K562 (cell line): ENCODE measurements around the gene WDR81. TPM values are rescaled to one million over a fixed set of nuclear protein-coding genes. Genes with fewer than 3 reads are reported as not detected.
A peak's percentile ranks its signal among the peaks of the same experiment; 100 is the strongest.

Experiments used
- ATAC-seq: fragments of 200-7000 bp; cut with Tn5 transposase; 3 replicates; pipeline ENCODE4 v1.9.1; 2020; ENCODE audit warnings: moderate library complexity
- BruUV-seq: library from RNA; stranded (reverse); fragments of 400-500 nt; replicated peaks from 2 replicates; lab custom pipeline; 2021; lab: Mats Ljungman, UMichigan
- CTCF ChIA-PET: fragments of 300-600 bp; formaldehyde crosslinking; extraction: SDS; loops from one replicate; lab custom pipeline; 2021; ENCODE audit warnings: low intra/inter-chr PET ratio; lab: Yijun Ruan, JAX
- POLR2A ChIA-PET: fragments of 300-600, 350-650 bp; sonication (Branson Sonifier 250); formaldehyde crosslinking; extraction: SDS; loops from one replicate; lab custom pipeline; 2021; ENCODE audit warnings: antibody characterized with exemption, inconsistent platforms; lab: Yijun Ruan, JAX
- DNase-seq, 4 experiments: peaks; one replicate each; pipeline versions ENCODE4 v3.0.0 to v3.0.0-alpha.2; 2011 to 2018; ENCODE audit warnings: low spot score in 3 of 4, mixed read lengths in 3 of 4; ENCODE audit errors: extremely low read depth in 1 of 4
- FAIRE-seq: peaks from 2 replicates; lab custom pipeline; 2011; peaks lifted over from hg19 to GRCh38; lab: Jason Lieb, UNC
- H2AFZ ChIP-seq: 2 replicates; pipeline ENCODE4 v1.6.0; 2011; ENCODE audit warnings: low read depth, low read length, control low read depth, inconsistent platforms
- H3K27ac ChIP-seq: fragments of 200-600 bp; 3 replicates; pipeline ENCODE4 v1.8.0; 2011; ENCODE audit warnings: low read depth, mild to moderate bottlenecking, control low read depth, inconsistent platforms, low read length, moderate library complexity, mixed read lengths; ENCODE audit errors: extremely low read depth
- H3K27me3 ChIP-seq, 2 experiments: fragments of 300-600 bp in 1 of 2; 2 replicates in 1 of 2; 3 replicates in 1 of 2; pipeline versions ENCODE4 v1.6.0 to v1.8.0; 2011; ENCODE audit warnings: inconsistent platforms in 2 of 2, low read length in 2 of 2, mild to moderate bottlenecking in 1 of 2, mixed read lengths in 1 of 2, moderate library complexity in 1 of 2; ENCODE audit not compliant: control insufficient read depth in 2 of 2, insufficient read depth in 2 of 2
- H3K36me3 ChIP-seq: fragments of 300-600 bp; 3 replicates; pipeline ENCODE4 v1.8.0; 2011; ENCODE audit warnings: mild to moderate bottlenecking, low read length, inconsistent platforms; ENCODE audit not compliant: control insufficient read depth, insufficient read depth
- H3K4me1 ChIP-seq, 2 experiments: fragments of 200-600 bp in 1 of 2; replicated peaks in 1 of 2; 2 replicates in 1 of 2; 3 replicates in 1 of 2; pipeline versions ENCODE4 v1.5.1 to v1.8.0; 2011; ENCODE audit warnings: inconsistent platforms in 2 of 2, low read length in 2 of 2, mild to moderate bottlenecking in 1 of 2, mixed read lengths in 1 of 2, moderate library complexity in 1 of 2; ENCODE audit not compliant: control insufficient read depth in 2 of 2, insufficient read depth in 2 of 2
- H3K4me2 ChIP-seq: 2 replicates; pipeline ENCODE4 v1.6.1; 2011; ENCODE audit warnings: low read length, control low read depth, inconsistent platforms, mixed read lengths; ENCODE audit not compliant: insufficient read depth
- H3K4me3 ChIP-seq: fragments of 200-600 bp; sonication (generic), shearing (Covaris generic); 2 replicates; pipeline ENCODE4 v1.5.1; 2016; ENCODE audit warnings: control low read depth, inconsistent platforms
- H3K79me2 ChIP-seq: fragments of 200-600 bp; 3 replicates; pipeline ENCODE4 v1.8.0; 2011; ENCODE audit warnings: low read length, inconsistent platforms; ENCODE audit not compliant: control insufficient read depth, insufficient read depth
- H3K9ac ChIP-seq, 2 experiments: 2 replicates each; pipeline versions ENCODE4 v1.6.0 to v1.6.1; 2011; ENCODE audit warnings: low read depth in 2 of 2, low read length in 2 of 2, control low read depth in 1 of 2, inconsistent platforms in 1 of 2, mild to moderate bottlenecking in 1 of 2, mixed read lengths in 1 of 2; ENCODE audit not compliant: insufficient read depth in 1 of 2
- H3K9me1 ChIP-seq: one replicate; pipeline ENCODE4 v1.6.0; 2011; ENCODE audit warnings: inconsistent platforms, mild to moderate bottlenecking, low read length, moderate library complexity; ENCODE audit not compliant: control insufficient read depth, insufficient read depth
- H3K9me3 ChIP-seq: replicated peaks from 2 replicates; pipeline ENCODE4 v1.5.1; 2011; ENCODE audit warnings: low read depth, low read length, inconsistent platforms; ENCODE audit not compliant: control insufficient read depth, insufficient read depth
- H4K20me1 ChIP-seq: replicated peaks from 2 replicates; pipeline ENCODE4 v1.6.1; 2011; ENCODE audit warnings: low read length, inconsistent platforms, mixed read lengths; ENCODE audit not compliant: control insufficient read depth, insufficient read depth
- FOXP1 ChIP-seq: sonication (generic); formaldehyde crosslinking; IDR thresholded peaks from 2 replicates; pipeline ENCODE4 v1.8.0; 2022; ENCODE audit warnings: mild to moderate bottlenecking, missing genetic modification reagents
- GABPA ChIP-seq: fragments of 200-800 bp; sonication (Bioruptor generic); conservative IDR thresholded peaks from 2 replicates; pipeline ENCODE4 v1.6.1; 2016; ENCODE audit warnings: low read depth, missing genetic modification characterization, missing compliant biosample characterization
- HMG20B ChIP-seq: fragments of 250-450 bp; sonication (Bioruptor Pico); IDR thresholded peaks from 2 replicates; pipeline ENCODE4 v1.5.0; 2021; ENCODE audit warnings: mild to moderate bottlenecking
- RAD21 ChIP-seq, 2 experiments: fragments of 250-450 bp in 1 of 2; fragments of 450-650 bp in 1 of 2; sonication (Bioruptor Pico) in 1 of 2; formaldehyde crosslinking in 1 of 2; IDR thresholded peaks in 1 of 2; conservative IDR thresholded peaks in 1 of 2; 2 replicates each; pipeline versions ENCODE4 v1.4.0 to v1.8.0; 2020 to 2022; ENCODE audit warnings: mild to moderate bottlenecking in 2 of 2, moderate library complexity in 1 of 2
- ZFP30 ChIP-seq: fragments of 250-450 bp; sonication (Bioruptor Pico); IDR thresholded peaks from 2 replicates; pipeline ENCODE4 v1.8.0; 2022; ENCODE audit warnings: moderate library complexity, mild to moderate bottlenecking, inconsistent platforms, borderline replicate concordance
- ZNF41 ChIP-seq: fragments of 250-450 bp; sonication (Bioruptor Pico); conservative IDR thresholded peaks from 2 replicates; pipeline ENCODE4 v1.4.0; 2020; ENCODE audit warnings: mild to moderate bottlenecking
- ZNF766 ChIP-seq: fragments of 200-800 bp; sonication (Bioruptor generic); conservative IDR thresholded peaks from 2 replicates; pipeline ENCODE4 v1.6.1; 2016; ENCODE audit warnings: missing genetic modification characterization, missing compliant biosample characterization
- WGBS: fragments of 100-300 bp; shearing (Covaris generic); methylation state at CpG from one replicate; pipeline ENCODE4 v1.1.6; 2016; ENCODE audit warnings: low coverage, mixed read lengths; ENCODE audit not compliant: insufficient coverage; ENCODE audit errors: missing lambda C conversion rate; 5-methylcytosine and 5-hydroxymethylcytosine counted together
- in situ Hi-C: fragments of 300-500 bp; cut with MboI; formaldehyde crosslinking; loops from 4 replicates; pipeline ENCODE4 v1.15.0; 2018; ENCODE audit warnings: inconsistent platforms, mixed read lengths
- intact Hi-C: fragments of 100-400 bp; cut with micrococcal nuclease; formaldehyde crosslinking; loops from 2 replicates; pipeline ENCODE4 v1.14.2; 2022
- polyA plus RNA-seq, 8 experiments: library from polyadenylated mRNA; depleted of rRNA in 4 of 8; stranded (reverse) in 5 of 8; unstranded in 3 of 8; fragments of >200 nt; fragmentation: Nextera tagmentation in 2 of 8; fragmentation: Illumina TruSeq in 1 of 8; extraction: Ambion mirVana in 2 of 8; extraction: Trizol in 1 of 8; gene quantifications; 2 replicates each; pipeline versions ENCODE4 v1.2.1 to v1.2.3, GENCODE V29; 2011 to 2014; ENCODE audit warnings: inconsistent platforms in 1 of 8, missing spikeins in 1 of 8
- total RNA-seq, 7 experiments: library from RNA; depleted of rRNA in 6 of 7; stranded (reverse); fragments of >200 nt in 6 of 7; fragmentation: Illumina TruSeq in 2 of 7; extraction: Trizol in 2 of 7; gene quantifications; 2 replicates each; pipeline versions ENCODE4 v1.2.1 to v1.2.3, GENCODE V29; 2011 to 2021; ENCODE audit warnings: low replicate concordance in 1 of 7
- TF ChIP-seq, protein P1 (sequence below), 3 experiments: IDR thresholded peaks in 2 of 3; conservative IDR thresholded peaks in 1 of 3; 2 replicates each; pipeline ENCODE4 v1.5.1; 2011 to 2012; ENCODE audit warnings: low read length in 3 of 3, mild to moderate bottlenecking in 3 of 3, control low read depth in 2 of 3, improper control_type of control experiment in 1 of 3, inconsistent platforms in 1 of 3, low read depth in 1 of 3, mixed read lengths in 1 of 3, moderate library complexity in 1 of 3; ENCODE audit not compliant: insufficient read depth in 2 of 3
- TF ChIP-seq, protein P2 (sequence below), 2 experiments: fragments of 450-650 bp; formaldehyde crosslinking in 1 of 2; IDR thresholded peaks; 2 replicates each; pipeline versions ENCODE4 v1.4.0 to v1.6.1; 2014 to 2020; ENCODE audit warnings: mild to moderate bottlenecking in 2 of 2, borderline replicate concordance in 1 of 2, low read depth in 1 of 2

The WDR81 gene
- total and polyA plus RNA-seq, 9 of the 15 experiments (the other 6 are each of a cell fraction or from before 2014, with no cell fraction given), result 0.01 to 17.1 (median 3.3) TPM

GRCh38 chr17:1783834-1784611, 59.5 kb downstream of the WDR81 start:
- POLR2A ChIA-PET, result interaction anchor here (0.6 to 1.0 kb wide), 5 partner anchors 14 to 101 kb away, joined by 3 to 4 read pairs (median 3); no protein-coding TSS in a partner anchor
- no peaks in the 10 kb centered on the region for H3K9me1 ChIP-seq
- H3K4me3 ChIP-seq, result no peak overlapping the region
- in situ Hi-C loops, result no loop called here
- peaks cover 5 to 8% of the 10 kb centered on the region in 2 experiments; a peak in 4 of 5 replicates for H3K4me1 ChIP-seq
- ATAC-seq (peak; percentile 93), DNase-seq (peak; percentile 42 to 56 (median 48)), FAIRE-seq (peak; percentile 85)
- no TSS peak for BruUV-seq
- no peaks in the 10 kb centered on the region for H3K79me2 ChIP-seq
- H3K9ac ChIP-seq, result peak overlapping the region in 1 of 2 experiments; percentile 52; a peak in 1 of 4 replicates
- intact Hi-C loops, result loop anchor here (5.0 kb wide), 2 partner anchors 62 to 117 kb away; partner anchors contain the start of gene WDR81
- H3K36me3 ChIP-seq, result peaks cover 52% of the 10 kb centered on the region
- H3K27ac ChIP-seq, result peak overlapping the region; percentile 38; the same call in 1 of the 3 replicates
- H3K4me2 ChIP-seq, result 0 out of 2 replicates have a peak overlapping the region, but pooled peaks have one; percentile 18
- 60% methylated on average over 16 of the region's 16 CpGs for WGBS
- no peak overlapping the region for H2AFZ ChIP-seq
- no peaks in the 10 kb centered on the region for H4K20me1 ChIP-seq
- no peaks in the 10 kb centered on the region for H3K9me3 ChIP-seq
- CTCF ChIA-PET, result interaction anchor here (2.1 to 2.4 kb wide), 2 partner anchors 63 to 115 kb away, joined by 7 to 10 read pairs; no protein-coding TSS in a partner anchor
- H3K27me3 ChIP-seq, result no peaks in the 10 kb centered on the region
- TF ChIP-seq ZNF766 (CRISPR knock-in tag) (no peak), ZFP30 (CRISPR knock-in tag) (no peak), FOXP1 (CRISPR knock-in tag) (no peak), ZNF41 (CRISPR knock-in tag) (no peak), RAD21 (CRISPR knock-in tag; conservative IDR thresholded peaks at IDR 0.05 in 1 of 2, IDR thresholded peaks at IDR 0.05 in 1 of 2) (peak; percentile 73 to 80), HMG20B (CRISPR knock-in tag) (no peak), GABPA (0 out of 2 replicates have a peak, but pooled peaks have one; percentile 13)
- TF ChIP-seq, protein P1, sequence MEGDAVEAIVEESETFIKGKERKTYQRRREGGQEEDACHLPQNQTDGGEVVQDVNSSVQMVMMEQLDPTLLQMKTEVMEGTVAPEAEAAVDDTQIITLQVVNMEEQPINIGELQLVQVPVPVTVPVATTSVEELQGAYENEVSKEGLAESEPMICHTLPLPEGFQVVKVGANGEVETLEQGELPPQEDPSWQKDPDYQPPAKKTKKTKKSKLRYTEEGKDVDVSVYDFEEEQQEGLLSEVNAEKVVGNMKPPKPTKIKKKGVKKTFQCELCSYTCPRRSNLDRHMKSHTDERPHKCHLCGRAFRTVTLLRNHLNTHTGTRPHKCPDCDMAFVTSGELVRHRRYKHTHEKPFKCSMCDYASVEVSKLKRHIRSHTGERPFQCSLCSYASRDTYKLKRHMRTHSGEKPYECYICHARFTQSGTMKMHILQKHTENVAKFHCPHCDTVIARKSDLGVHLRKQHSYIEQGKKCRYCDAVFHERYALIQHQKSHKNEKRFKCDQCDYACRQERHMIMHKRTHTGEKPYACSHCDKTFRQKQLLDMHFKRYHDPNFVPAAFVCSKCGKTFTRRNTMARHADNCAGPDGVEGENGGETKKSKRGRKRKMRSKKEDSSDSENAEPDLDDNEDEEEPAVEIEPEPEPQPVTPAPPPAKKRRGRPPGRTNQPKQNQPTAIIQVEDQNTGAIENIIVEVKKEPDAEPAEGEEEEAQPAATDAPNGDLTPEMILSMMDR (IDR thresholded peaks at IDR 0.05 in 2 of 3, conservative IDR thresholded peaks at IDR 0.05 in 1 of 3; ENCODE audit: insufficient read depth in 2 of 3, low read depth in 1 of 3, low read length in 3 of 3), result peak; percentile 59 to 76 (median 66)
- TF ChIP-seq, protein P2, sequence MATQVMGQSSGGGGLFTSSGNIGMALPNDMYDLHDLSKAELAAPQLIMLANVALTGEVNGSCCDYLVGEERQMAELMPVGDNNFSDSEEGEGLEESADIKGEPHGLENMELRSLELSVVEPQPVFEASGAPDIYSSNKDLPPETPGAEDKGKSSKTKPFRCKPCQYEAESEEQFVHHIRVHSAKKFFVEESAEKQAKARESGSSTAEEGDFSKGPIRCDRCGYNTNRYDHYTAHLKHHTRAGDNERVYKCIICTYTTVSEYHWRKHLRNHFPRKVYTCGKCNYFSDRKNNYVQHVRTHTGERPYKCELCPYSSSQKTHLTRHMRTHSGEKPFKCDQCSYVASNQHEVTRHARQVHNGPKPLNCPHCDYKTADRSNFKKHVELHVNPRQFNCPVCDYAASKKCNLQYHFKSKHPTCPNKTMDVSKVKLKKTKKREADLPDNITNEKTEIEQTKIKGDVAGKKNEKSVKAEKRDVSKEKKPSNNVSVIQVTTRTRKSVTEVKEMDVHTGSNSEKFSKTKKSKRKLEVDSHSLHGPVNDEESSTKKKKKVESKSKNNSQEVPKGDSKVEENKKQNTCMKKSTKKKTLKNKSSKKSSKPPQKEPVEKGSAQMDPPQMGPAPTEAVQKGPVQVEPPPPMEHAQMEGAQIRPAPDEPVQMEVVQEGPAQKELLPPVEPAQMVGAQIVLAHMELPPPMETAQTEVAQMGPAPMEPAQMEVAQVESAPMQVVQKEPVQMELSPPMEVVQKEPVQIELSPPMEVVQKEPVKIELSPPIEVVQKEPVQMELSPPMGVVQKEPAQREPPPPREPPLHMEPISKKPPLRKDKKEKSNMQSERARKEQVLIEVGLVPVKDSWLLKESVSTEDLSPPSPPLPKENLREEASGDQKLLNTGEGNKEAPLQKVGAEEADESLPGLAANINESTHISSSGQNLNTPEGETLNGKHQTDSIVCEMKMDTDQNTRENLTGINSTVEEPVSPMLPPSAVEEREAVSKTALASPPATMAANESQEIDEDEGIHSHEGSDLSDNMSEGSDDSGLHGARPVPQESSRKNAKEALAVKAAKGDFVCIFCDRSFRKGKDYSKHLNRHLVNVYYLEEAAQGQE (IDR thresholded peaks at IDR 0.05; ENCODE audit: borderline replicate concordance), result peak; percentile 76
- TF ChIP-seq, protein P2 (CRISPR knock-in tag; IDR thresholded peaks at IDR 0.05; ENCODE audit: low read depth), result no peak
